Stimulated activated CD8-positive, alpha-beta memory T cell treated with anti-CD3 and anti-CD28 coated beads, Interleukin-15, amount 100 ng/mL, for 48 hours (primary cell): Measurements from ENCODE around the gene EEF2.
"Not testable (repeated sequence)": the region's sequence is repeated elsewhere in the genome, so short reads cannot be mapped to it uniquely, and the experiment has no call there.

Source experiments
- DNase-seq, 2 donors: peaks; one replicate each; pipeline ENCODE4 v3.0.0-alpha.2; 2020; ENCODE audit warnings: low read depth in 2 of 2

EEF2 gene

GRCh38 chr19:3968556-3969434 is 16.5 kb downstream of the EEF2 start:
- no peak for DNase-seq

GRCh38 chr19:3967983-3968382 is 17.3 kb downstream of the EEF2 start:
- not testable (repeated sequence) for DNase-seq

- DNase-seq: no peak
Measured at GRCh38 chr19:3966051-3967017, 18.9 kb downstream of the EEF2 start.

GRCh38 chr19:3964256-3965194 is 20.7 kb downstream of the EEF2 start:
- no peak for DNase-seq

- no peak for DNase-seq
Measured at GRCh38 chr19:3963458-3964255, 21.6 kb downstream of the EEF2 start.

GRCh38 chr19:3961007-3961406 is 24.3 kb downstream of the EEF2 start:
- no peak for DNase-seq

- DNase-seq: no peak
Measured at GRCh38 chr19:3959766-3960131, 25.5 kb downstream of the EEF2 start.

GRCh38 chr19:3958836-3959765 is 26.2 kb downstream of the EEF2 start:
- DNase-seq: no peak

- no peak for DNase-seq
Measured at GRCh38 chr19:3955688-3956087, 29.6 kb downstream of the EEF2 start.

- DNase-seq: not testable (repeated sequence)
Measured at GRCh38 chr19:3955276-3955675, 30.0 kb downstream of the EEF2 start.

GRCh38 chr19:3954107-3954506 is 31.2 kb downstream of the EEF2 start:
- no peak for DNase-seq

GRCh38 chr19:3952755-3953276 is 32.4 kb downstream of the EEF2 start:
- not testable (repeated sequence) for DNase-seq

- DNase-seq: no peak
Measured at GRCh38 chr19:3950871-3951861, 34.1 kb downstream of the EEF2 start.

GRCh38 chr19:3949997-3950859 is 35.0 kb downstream of the EEF2 start:
- no peak for DNase-seq

- DNase-seq: no peak
Measured at GRCh38 chr19:3949294-3949693, 36.0 kb downstream of the EEF2 start.

- not testable (repeated sequence) for DNase-seq
Measured at GRCh38 chr19:3947316-3947933, 37.8 kb downstream of the EEF2 start.

- DNase-seq: no peak
Measured at GRCh38 chr19:3945838-3946237, 39.4 kb downstream of the EEF2 start.
